Stomach (tissue), 9 donors: ENCODE measurements around the gene SCYL3. TPM values are rescaled to one million over a fixed set of nuclear protein-coding genes. Genes with fewer than 3 reads are reported as not detected.

ENCODE experiments used
- DNase-seq, 2 donors: peaks; one replicate each; pipeline versions ENCODE4 v3.0.0 to v3.0.0-alpha.2; 2013 to 2019
- H3K27ac ChIP-seq, 5 donors: fragments of 200-600 bp in 4 of 5; sonication (generic) in 4 of 5; one replicate each; pipeline ENCODE4 v1.5.1; 2013 to 2019; ENCODE audit warnings: mild to moderate bottlenecking in 1 of 5, moderate library complexity in 1 of 5
- H3K27me3 ChIP-seq, 3 donors: fragments of 200-600 bp; sonication (generic); one replicate each; pipeline ENCODE4 v1.5.1; 2017 to 2019; ENCODE audit warnings: mixed run types in 1 of 3
- H3K36me3 ChIP-seq, 4 donors: fragments of 200-600 bp; sonication (generic); 1 replicate in 3 of 4; 2 replicates in 1 of 4; pipeline ENCODE4 v1.5.1; 2016 to 2019
- H3K4me1 ChIP-seq, 4 donors: fragments of 200-600 bp; sonication (generic); one replicate each; pipeline ENCODE4 v1.5.1; 2016 to 2019
- H3K4me3 ChIP-seq, 4 donors: fragments of 200-600 bp; sonication (generic) in 3 of 4; one replicate each; pipeline ENCODE4 v1.5.1; 2016 to 2019; ENCODE audit warnings: mild to moderate bottlenecking in 1 of 4
- H3K9me3 ChIP-seq, 4 donors: fragments of 200-600 bp; sonication (generic); one replicate each; pipeline ENCODE4 v1.5.1; 2016 to 2019
- EP300 ChIP-seq: sonication (generic); formaldehyde crosslinking; IDR thresholded peaks from one replicate; pipeline ENCODE4 v1.6.1; 2017; ENCODE audit warnings: antibody characterized with exemption
- POLR2A ChIP-seq, 4 donors: fragments of 450-650 bp; IDR thresholded peaks; one replicate each; pipeline ENCODE4 v1.6.1; 2016; ENCODE audit warnings: antibody characterized with exemption in 4 of 4, control low read depth in 2 of 4, mild to moderate bottlenecking in 1 of 4, moderate library complexity in 1 of 4
- POLR2AphosphoS5 ChIP-seq, 3 donors: sonication (generic); formaldehyde crosslinking; IDR thresholded peaks; one replicate each; pipeline ENCODE4 v1.6.1; 2016; ENCODE audit warnings: antibody characterized with exemption in 3 of 3
- WGBS, 5 donors: extraction: QIAGEN DNeasy Blood & Tissue Kit in 3 of 5; methylation state at CpG; one replicate each; pipeline versions ENCODE4 v1.1.5 to v1.1.7; 2013 to 2018; 5-methylcytosine and 5-hydroxymethylcytosine counted together
- intact Hi-C: fragments of 100-400 bp; cut with DNase I; formaldehyde crosslinking; loops from one replicate; pipeline ENCODE4 v1.15.1; 2023; ENCODE audit warnings: low total_unique reads
- polyA plus RNA-seq, 3 donors: library from polyadenylated mRNA; stranded (reverse); fragments of 200-250 nt; gene quantifications; one replicate each; pipeline ENCODE4 v1.2.3, GENCODE V29; 2013
- total RNA-seq, 5 donors: library from RNA; depleted of rRNA; stranded (reverse); fragments of >200 nt; gene quantifications; one replicate each; pipeline versions ENCODE4 v1.1.0 to v1.2.3, GENCODE V29; 2014 to 2016
- TF ChIP-seq, protein P1 (sequence below), 7 experiments: fragments of 450-650 bp in 4 of 7; fragments of 200-600 bp in 3 of 7; sonication (generic) in 3 of 7; IDR thresholded peaks; one replicate each; pipeline ENCODE4 v1.5.1; 2016 to 2019; ENCODE audit warnings: antibody characterized with exemption in 7 of 7, control low read depth in 2 of 7, mild to moderate bottlenecking in 1 of 7
- donor health status: healthy with polysubstance abuse.
- donor health status: Bipolar disorder and iron deficiency.
- donor health status: healthy.

The SCYL3 gene
- total and polyA plus RNA-seq, 8 donors = 2.3 to 17.1 (median 4.7) TPM

DNA sequence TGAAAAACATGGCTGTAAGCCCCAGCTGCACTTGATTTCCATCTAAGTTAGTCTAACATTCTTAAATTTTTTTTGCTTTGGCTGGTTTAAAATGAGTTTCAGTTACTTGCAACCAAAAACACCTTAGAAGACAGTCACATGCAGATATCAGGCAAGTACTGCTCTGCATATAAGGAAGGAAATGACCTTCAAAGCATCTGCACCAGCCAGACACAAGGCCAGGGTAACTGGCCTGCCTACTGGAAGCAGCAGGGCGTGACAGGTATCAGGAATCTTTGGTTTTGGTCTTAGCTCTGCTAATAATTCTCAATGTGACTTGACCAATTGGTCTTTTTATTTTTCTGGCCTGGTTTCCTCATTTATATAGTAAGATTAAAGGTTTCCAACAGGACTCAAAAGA lies 33.5 kb downstream of the SCYL3 start:
- DNase-seq = no peak
- Histone ChIP-seq H3K9me3 (no peaks in the 10 kb centered on the region), H3K27ac (no peak overlapping the region), H3K4me1 (no peaks in the 10 kb centered on the region), H3K4me3 (no peak overlapping the region), H3K27me3 (no peaks in the 10 kb centered on the region), H3K36me3 (peaks cover 55 to 100% (median 100%) of the 10 kb centered on the region in 4 donors)
- TF ChIP-seq EP300 (no peak), POLR2AphosphoS5 (IDR thresholded peaks at IDR 0.05) (no peak), POLR2A (IDR thresholded peaks at IDR 0.05) (no peak)
- TF ChIP-seq, protein P1, sequence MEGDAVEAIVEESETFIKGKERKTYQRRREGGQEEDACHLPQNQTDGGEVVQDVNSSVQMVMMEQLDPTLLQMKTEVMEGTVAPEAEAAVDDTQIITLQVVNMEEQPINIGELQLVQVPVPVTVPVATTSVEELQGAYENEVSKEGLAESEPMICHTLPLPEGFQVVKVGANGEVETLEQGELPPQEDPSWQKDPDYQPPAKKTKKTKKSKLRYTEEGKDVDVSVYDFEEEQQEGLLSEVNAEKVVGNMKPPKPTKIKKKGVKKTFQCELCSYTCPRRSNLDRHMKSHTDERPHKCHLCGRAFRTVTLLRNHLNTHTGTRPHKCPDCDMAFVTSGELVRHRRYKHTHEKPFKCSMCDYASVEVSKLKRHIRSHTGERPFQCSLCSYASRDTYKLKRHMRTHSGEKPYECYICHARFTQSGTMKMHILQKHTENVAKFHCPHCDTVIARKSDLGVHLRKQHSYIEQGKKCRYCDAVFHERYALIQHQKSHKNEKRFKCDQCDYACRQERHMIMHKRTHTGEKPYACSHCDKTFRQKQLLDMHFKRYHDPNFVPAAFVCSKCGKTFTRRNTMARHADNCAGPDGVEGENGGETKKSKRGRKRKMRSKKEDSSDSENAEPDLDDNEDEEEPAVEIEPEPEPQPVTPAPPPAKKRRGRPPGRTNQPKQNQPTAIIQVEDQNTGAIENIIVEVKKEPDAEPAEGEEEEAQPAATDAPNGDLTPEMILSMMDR (IDR thresholded peaks at IDR 0.05) = no peak
- 85 to 100% (median 92%) methylated on average over 1 of the region's 1 CpG for WGBS, 5 donors
- intact Hi-C loops = no loop called here

- Histone ChIP-seq H3K4me1 (no peaks in the 10 kb centered on the region), H3K4me3 (no peak overlapping the region), H3K36me3 (peaks cover 50 to 100% (median 100%) of the 10 kb centered on the region in 4 donors), H3K27ac (no peak overlapping the region), H3K27me3 (no peaks in the 10 kb centered on the region), H3K9me3 (no peaks in the 10 kb centered on the region)
- intact Hi-C loops = no loop called here
- DNase-seq = no peak
- TF ChIP-seq POLR2AphosphoS5 (IDR thresholded peaks at IDR 0.05) (no peak), POLR2A (IDR thresholded peaks at IDR 0.05) (no peak), EP300 (no peak)
- TF ChIP-seq, protein P1 (IDR thresholded peaks at IDR 0.05) = no peak
- WGBS, 5 donors = 86 to 96% (median 88%) methylated on average over 4 of the region's 4 CpGs
Measured at GRCh38 chr1:169859001-169859400, 34.7 kb downstream of the SCYL3 start.

DNA sequence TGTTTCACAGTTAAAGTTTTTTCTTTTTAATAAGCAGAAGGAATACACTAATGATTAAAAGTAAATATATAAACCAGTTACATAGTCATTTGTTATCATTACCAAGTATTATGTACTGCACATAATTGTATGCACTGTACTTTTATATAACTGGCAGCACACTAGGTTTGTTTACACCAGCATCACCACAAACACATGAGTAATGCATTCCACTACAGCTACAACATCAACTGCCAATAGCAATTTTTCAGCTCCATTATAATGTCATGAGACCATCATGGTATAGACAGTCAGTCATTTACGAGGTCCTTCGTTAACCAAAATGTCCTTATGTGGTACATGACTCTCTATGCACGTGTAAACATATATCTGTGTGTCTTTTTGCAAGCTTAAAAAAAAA lies 35.2 kb downstream of the SCYL3 start:
- no peaks in the 10 kb centered on the region for H3K27me3 ChIP-seq
- intact Hi-C loops = no loop called here
- H3K27ac ChIP-seq = no peak overlapping the region
- no peaks in the 10 kb centered on the region for H3K4me1 ChIP-seq
- no peak for DNase-seq
- peaks cover 49 to 100% (median 100%) of the 10 kb centered on the region in 4 donors for H3K36me3 ChIP-seq
- no peaks in the 10 kb centered on the region for H3K9me3 ChIP-seq
- no peak overlapping the region for H3K4me3 ChIP-seq
- TF ChIP-seq POLR2A (IDR thresholded peaks at IDR 0.05) = no peak
- TF ChIP-seq, protein P1 (IDR thresholded peaks at IDR 0.05) = no peak
- no peak for TF ChIP-seq POLR2AphosphoS5 (IDR thresholded peaks at IDR 0.05)
- TF ChIP-seq EP300 = no peak
- WGBS, 5 donors = 87 to 95% (median 89%) methylated on average over 3 of the region's 3 CpGs

GRCh38 chr1:169853341-169853740 lies 40.4 kb downstream of the SCYL3 start:
- Histone ChIP-seq H3K4me1 (no peaks in the 10 kb centered on the region), H3K27ac (no peak overlapping the region), H3K36me3 (peaks cover 28 to 97% (median 96%) of the 10 kb centered on the region in 4 donors), H3K27me3 (no peaks in the 10 kb centered on the region), H3K4me3 (no peak overlapping the region), H3K9me3 (no peaks in the 10 kb centered on the region)
- DNase-seq = no peak
- TF ChIP-seq POLR2A (IDR thresholded peaks at IDR 0.05) (no peak), EP300 (no peak), POLR2AphosphoS5 (IDR thresholded peaks at IDR 0.05) (no peak)
- TF ChIP-seq, protein P1 (IDR thresholded peaks at IDR 0.05) = no peak
- 70 to 91% (median 86%) methylated on average over 1 of the region's 1 CpG for WGBS, 5 donors
- intact Hi-C loops = no loop called here
